HG03565 (cell line): ENCODE data around the gene TMEM234.
"Not testable (repeated sequence)": the region's sequence is repeated elsewhere in the genome, so short reads cannot be mapped to it uniquely, and the experiment has no call there.

Experiments used
- ATAC-seq: cut with Tn5 transposase; IDR thresholded peaks from one replicate; pipeline ENCODE4 v1.9.1; 2021; ENCODE audit warnings: mild to moderate bottlenecking, moderate library complexity; ENCODE audit not compliant: unreplicated experiment

The TMEM234 gene

DNA sequence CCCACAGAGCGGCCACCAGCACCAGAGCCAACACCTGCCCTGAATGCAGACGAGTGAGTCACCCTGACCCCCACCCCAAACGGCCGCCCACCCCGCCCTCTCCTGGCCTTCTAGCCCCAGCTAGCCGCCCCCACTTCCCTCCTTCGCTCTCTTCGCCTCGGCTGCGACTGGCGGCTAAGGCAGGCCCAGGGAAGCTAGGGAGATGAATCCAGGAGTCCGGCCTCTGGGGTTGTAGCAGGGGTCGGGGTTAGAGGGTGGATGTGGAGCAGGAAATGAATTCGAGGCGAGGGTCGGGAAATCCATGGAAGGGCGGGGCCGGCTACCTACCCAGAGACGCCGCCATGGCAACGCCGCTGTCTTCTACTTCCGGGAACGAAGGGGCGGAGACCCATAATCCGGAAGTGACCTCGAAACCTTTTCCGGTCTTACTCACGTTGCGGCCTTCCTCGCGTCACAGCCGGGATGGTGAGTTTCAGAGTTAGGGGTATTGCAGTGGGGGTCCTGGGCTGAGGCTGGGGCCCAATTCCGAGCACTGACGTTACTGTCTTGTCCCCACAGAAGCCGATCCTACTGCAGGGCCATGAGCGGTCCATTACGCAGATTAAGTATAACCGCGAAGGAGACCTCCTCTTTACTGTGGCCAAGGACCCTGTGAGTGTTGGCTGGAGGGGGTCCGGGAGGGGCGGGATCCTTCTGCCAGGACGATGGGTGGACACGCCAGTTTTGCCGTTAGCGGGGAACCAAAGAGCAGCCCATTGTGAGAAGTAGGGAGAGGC is at the start of gene TMEM234, which contains the start of gene EIF3I:
Gene TMEM234, minus strand, starts transcription at position 374 of the 776 bp plus-strand sequence. Its CDS starts 31 bp downstream, at position 343.
Gene EIF3I, plus strand, starts transcription at position 428 of the 776 bp plus-strand sequence. Its CDS starts 35 bp downstream, at position 463.
- ATAC-seq = peak; percentile 90

GRCh38 chr1:32269744-32270143 is 47.6 kb upstream of the TMEM234 start:
- ATAC-seq = no peak

- ATAC-seq = no peak
Measured at GRCh38 chr1:32266921-32267591, 44.9 kb upstream of the TMEM234 start.

DNA sequence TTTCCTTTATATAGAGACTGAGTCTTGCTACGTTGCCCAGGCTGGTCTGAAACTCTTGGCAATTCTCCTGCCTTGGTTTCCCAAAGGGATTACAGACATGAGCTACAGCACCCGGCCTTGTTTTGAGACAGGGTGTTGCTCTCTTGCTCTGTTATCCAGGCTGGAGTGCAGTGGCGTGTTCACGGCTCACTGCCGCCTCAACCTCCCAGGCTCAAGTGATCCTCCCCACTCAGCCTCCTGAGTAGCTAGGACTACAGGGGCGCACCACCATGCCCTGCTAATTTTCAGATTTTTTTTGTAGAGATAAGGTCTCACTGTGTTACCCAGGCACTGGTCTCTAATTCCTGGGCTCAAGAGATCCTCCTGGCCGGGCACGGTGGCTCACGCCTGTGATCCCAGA is 43.7 kb upstream of the TMEM234 start:
- no peak for ATAC-seq

- ATAC-seq = no peak
Measured at GRCh38 chr1:32263744-32264143, 41.6 kb upstream of the TMEM234 start.

DNA sequence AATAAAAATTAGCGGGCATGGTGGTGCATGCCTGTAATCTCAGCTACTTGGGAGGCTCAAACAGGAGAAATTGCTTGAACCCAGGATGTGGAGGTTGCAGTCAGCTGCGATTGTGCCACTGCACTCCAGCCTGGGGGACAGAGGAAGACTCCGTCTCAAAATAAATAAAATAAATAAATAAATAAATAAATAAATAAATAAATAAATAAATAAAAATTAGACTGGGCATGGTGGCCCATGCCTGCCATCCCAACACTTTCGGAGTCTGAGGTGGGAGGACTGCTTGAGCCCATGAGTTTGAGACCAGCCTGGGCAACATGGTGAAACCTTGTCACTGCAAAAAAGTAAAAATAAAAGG is 41.1 kb upstream of the TMEM234 start:
- ATAC-seq = not testable (repeated sequence)

DNA sequence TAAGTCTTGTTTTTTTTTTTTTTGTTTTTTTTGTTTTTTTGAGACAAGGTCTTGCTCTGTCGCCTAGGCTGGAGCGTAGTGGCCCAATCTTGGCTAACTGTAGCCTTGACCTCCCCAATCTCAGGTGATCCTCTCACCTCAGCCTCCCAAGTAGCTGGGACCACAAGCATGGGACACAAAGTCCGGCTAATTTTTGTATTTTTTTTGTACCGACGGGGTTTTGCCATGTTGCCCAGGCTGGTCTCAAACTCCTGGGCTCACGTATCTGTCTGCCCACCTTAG is 35.0 kb upstream of the TMEM234 start:
- ATAC-seq = no peak

GRCh38 chr1:32256473-32257226 is 34.5 kb upstream of the TMEM234 start:
- ATAC-seq = no peak

GRCh38 chr1:32255072-32256071 is 33.2 kb upstream of the TMEM234 start:
- no peak for ATAC-seq

DNA sequence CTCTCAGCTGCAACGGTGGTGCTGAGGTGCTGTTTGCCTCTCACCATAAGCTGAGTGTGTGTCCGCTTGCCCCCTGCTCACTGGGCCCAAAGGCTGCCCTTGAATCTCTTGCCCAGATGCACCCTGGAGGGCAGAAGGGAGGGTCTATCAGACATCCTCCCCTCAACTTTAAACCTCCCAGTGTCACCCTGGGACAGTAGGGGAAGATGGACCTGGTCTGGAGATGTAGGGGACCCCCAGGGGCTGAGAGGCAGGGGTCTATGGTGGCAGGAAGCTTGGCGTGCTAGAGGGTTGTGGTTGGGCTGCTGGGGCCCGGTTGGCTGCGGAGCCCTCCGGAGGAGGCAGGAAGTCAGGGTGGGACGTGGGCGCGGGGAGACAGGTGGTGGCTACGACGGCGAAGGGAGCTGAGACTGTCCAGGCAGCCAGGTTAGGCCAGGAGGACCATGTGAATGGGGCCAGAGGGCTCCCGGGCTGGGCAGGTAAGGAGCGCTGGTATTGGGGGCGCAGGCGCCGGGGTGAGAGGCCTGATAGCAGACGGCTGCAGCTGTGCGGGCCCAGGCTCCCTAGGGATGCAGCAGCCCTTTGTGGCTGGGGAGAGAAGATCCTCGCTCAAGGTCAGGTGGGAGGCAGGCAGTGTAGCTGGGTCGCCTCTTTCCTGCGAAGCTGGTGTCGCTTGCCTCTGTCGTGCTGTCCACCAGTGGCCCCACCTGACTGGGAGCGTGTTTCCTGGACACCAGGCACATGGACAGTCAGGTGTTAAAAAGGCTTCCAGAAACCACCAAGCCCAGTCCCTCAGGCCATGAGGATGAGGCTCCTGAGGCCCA is 29.0 kb upstream of the TMEM234 start, which contains the start of gene LCK:
Gene LCK, plus strand, starts transcription at position 373 of the 824 bp plus-strand sequence. CDS start 23,065 bp downstream, outside the sequence.
- ATAC-seq = no peak

DNA sequence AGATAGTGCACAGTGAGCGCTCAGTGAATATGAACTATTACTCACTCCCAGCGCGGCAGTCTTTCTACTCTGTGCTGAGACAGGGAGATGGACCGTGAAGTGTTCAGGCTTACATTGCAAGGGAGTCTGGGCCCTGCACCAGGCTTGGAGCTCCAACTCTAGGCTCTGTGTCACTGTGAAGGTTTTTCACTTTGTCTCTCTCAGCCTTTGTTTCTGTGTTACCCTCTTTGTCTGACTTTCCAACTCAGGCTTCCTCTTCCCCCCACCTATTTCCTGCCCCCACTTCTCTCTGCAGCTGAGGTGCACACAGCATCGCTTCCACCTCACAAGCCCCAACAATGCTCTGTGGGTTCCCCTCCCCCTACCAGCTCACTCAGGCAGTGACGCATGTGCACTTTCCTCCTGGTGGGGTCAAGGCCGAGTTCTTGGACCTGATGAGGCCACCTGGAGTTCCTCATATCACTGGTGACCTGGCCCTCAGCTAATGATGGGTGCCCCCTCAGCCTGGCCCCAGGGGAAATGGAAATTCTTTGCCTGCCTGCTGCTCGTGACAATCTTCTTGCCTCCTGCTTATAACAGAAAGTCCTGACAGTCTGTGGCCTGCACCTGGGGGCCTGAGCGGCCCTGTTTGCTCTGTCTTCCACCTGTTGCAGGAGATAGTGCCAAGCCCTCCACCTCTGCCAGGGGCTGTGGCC is 27.8 kb upstream of the TMEM234 start:
- peak; percentile 35 for ATAC-seq

GRCh38 chr1:32247983-32248889 is 26.1 kb upstream of the TMEM234 start:
- ATAC-seq = no peak

- no peak for ATAC-seq
Measured at GRCh38 chr1:32247452-32247851, 25.3 kb upstream of the TMEM234 start.

DNA sequence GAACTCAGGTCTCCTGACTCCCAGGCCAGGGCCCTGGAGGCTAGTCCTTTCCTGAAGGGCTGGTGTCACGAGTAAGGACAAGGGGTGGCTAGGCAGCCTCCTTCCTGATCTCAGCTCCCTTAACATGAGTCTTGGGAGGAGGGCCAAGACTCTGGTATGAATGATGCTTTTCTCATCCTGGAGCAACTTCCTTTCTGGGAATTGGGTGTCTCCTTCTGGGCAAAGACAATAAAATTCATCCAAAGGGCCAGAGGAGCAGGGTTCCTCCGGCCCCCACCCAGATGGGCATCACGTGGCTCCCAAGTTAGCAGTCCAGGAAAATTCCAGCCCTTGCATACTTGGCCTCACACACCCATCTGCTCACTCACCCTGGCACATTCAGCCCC is 24.7 kb upstream of the TMEM234 start, which contains the start of gene FAM167B:
Gene FAM167B, plus strand, starts transcription at position 335 of the 386 bp plus-strand sequence. CDS start 200 bp downstream, outside the sequence.
- ATAC-seq = no peak

DNA sequence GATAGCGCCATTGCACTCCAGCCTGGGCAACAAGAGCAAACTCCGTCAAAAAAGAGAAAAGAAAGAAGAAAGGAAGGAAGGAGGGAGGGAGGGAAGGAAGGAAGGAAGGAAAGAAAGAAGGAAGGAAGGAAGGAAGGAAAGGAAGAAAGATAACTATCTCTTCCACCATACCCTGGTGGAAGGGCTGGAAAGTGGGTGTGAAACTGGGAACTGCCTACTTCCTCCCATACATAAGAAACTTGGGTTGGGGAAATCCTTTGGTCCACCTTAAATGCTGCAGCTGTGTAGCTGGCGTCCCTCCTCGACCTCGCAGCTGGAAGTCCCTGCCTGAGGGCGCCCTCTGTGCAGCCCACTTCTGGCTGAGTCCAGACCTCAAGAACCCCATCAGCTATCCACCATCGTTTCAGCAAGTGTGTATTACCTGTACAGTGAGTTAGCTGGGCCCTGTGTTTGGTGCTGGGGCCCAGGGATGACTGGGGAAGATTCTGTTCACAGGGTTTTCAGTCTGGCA is 20.2 kb upstream of the TMEM234 start:
- ATAC-seq = no peak

DNA sequence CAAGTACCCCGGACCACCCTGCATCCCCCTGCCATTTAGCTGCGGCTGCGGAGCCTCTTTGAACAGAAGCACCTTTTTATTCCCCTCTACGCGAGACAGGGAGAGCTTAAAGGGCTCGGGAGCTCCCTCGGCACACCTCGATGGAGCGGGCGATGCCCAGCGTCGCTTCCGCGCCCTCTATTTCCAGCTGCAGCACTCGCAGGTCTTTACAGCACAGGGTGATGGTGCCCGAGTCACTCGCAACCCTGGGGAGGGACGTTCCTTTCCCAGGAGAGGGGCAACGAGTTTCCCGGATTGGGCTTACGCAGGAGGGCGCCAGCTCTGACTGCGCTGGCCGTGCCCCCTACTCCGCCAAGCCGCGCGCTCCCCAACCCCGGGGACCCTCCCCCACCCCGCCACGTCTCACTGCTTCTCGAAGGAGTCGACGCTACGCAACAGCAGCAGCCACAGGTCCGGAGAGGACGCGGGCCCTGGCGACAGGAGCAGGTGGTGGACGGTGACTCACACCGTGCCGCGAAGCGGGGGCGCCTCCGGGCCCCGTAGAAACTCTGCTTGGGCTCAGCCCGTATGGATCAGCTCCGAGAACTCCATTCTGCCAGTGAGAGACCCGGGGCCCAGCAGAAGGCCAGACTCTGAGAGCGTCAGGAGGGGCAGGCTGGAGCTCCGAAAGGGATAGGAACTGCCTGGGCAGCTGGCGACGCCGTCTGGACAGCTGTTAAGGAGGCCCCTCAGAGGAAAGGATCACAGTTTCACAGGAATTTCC is 19.0 kb upstream of the TMEM234 start:
- no peak for ATAC-seq
